GM23338 (cell line): Measurements from ENCODE around the gene SRGAP3. TPM values are rescaled to one million over a fixed set of nuclear protein-coding genes. Genes with fewer than 3 reads are reported as not detected.

Experiments
- ATAC-seq: fragments of 200-7000 bp; cut with Tn5 transposase; 3 replicates; pipeline ENCODE4 v1.9.1; 2020
- DNase-seq: peaks from one replicate; pipeline ENCODE4 v3.0.0-alpha.2; 2015; ENCODE audit warnings: low spot score
- H2AFZ ChIP-seq: fragments of 200-600 bp; sonication (generic); 2 replicates; pipeline ENCODE4 v1.8.0; 2016; ENCODE audit warnings: antibody characterized with exemption, mild to moderate bottlenecking, moderate library complexity
- H3F3A ChIP-seq: fragments of 200-600 bp; sonication (generic); replicated peaks from 2 replicates; pipeline ENCODE4 v1.8.0; 2017; ENCODE audit warnings: antibody characterized with exemption, mixed run types, low read depth
- H3K27ac ChIP-seq: fragments of 200-600 bp; sonication (generic); 2 replicates; pipeline ENCODE4 v1.6.1; 2016; ENCODE audit warnings: low read depth
- H3K27me3 ChIP-seq: fragments of 200-600 bp; sonication (generic); 2 replicates; pipeline ENCODE4 v1.8.0; 2016; ENCODE audit warnings: mild to moderate bottlenecking, mixed run types, moderate library complexity; ENCODE audit not compliant: insufficient read depth
- H3K36me3 ChIP-seq: fragments of 200-600 bp; sonication (generic); 2 replicates; pipeline ENCODE4 v1.8.0; 2016; ENCODE audit warnings: mild to moderate bottlenecking; ENCODE audit not compliant: insufficient read depth
- H3K4me1 ChIP-seq: fragments of 200-600 bp; sonication (generic); 2 replicates; pipeline ENCODE4 v1.8.0; 2016; ENCODE audit warnings: mild to moderate bottlenecking, moderate library complexity; ENCODE audit not compliant: insufficient read depth
- H3K4me2 ChIP-seq: fragments of 200-600 bp; sonication (generic); 2 replicates; pipeline ENCODE4 v1.7.1; 2017; ENCODE audit warnings: mixed run types
- H3K4me3 ChIP-seq: fragments of 200-600 bp; sonication (generic); 2 replicates; pipeline ENCODE4 v1.6.1; 2016; ENCODE audit warnings: mixed run types
- H3K79me2 ChIP-seq: fragments of 200-600 bp; sonication (generic); replicated peaks from 2 replicates; pipeline ENCODE4 v1.8.0; 2017; ENCODE audit warnings: mild to moderate bottlenecking; ENCODE audit not compliant: insufficient read depth
- H3K9me2 ChIP-seq: fragments of 200-600 bp; sonication (generic); 2 replicates; pipeline ENCODE4 v1.8.0; 2017; ENCODE audit not compliant: insufficient read depth
- H4K20me1 ChIP-seq: fragments of 200-600 bp; sonication (generic); replicated peaks from 2 replicates; pipeline ENCODE4 v1.8.0; 2017; ENCODE audit warnings: mild to moderate bottlenecking; ENCODE audit not compliant: insufficient read depth
- H3K27ac Mint-ChIP-seq: 2 replicates; pipeline ENCODE4 v1.8.0; 2020; ENCODE audit warnings: inconsistent platforms, mild to moderate bottlenecking, moderate library complexity, mixed read lengths
- H3K27me3 Mint-ChIP-seq: 3 replicates; pipeline ENCODE4 v1.8.0; 2022; ENCODE audit warnings: low read depth, mild to moderate bottlenecking, moderate library complexity, mixed read lengths, inconsistent platforms; ENCODE audit not compliant: insufficient read depth, poor library complexity
- H3K36me3 Mint-ChIP-seq: 3 replicates; pipeline ENCODE4 v1.8.0; 2021; ENCODE audit warnings: low read depth, mild to moderate bottlenecking, inconsistent platforms, moderate library complexity, mixed read lengths
- H3K4me1 Mint-ChIP-seq: 3 replicates; pipeline ENCODE4 v1.8.0; 2020; ENCODE audit warnings: mild to moderate bottlenecking, inconsistent platforms, mixed read lengths
- H3K4me3 Mint-ChIP-seq: 3 replicates; pipeline ENCODE4 v1.8.0; 2021; ENCODE audit warnings: moderate library complexity, mild to moderate bottlenecking, inconsistent platforms, mixed read lengths
- H3K9me3 Mint-ChIP-seq: 3 replicates; pipeline ENCODE4 v1.8.0; 2020; ENCODE audit warnings: moderate library complexity, mild to moderate bottlenecking, inconsistent platforms, mixed read lengths
- CREB1 ChIP-seq: fragments of 250-450 bp; sonication (Bioruptor Pico); IDR thresholded peaks from 2 replicates; pipeline ENCODE4 v1.5.0; 2020; ENCODE audit warnings: low read depth, mild to moderate bottlenecking, moderate library complexity
- CTCF ChIP-seq, 2 experiments: fragments of 200-600 bp in 1 of 2; sonication (generic) in 1 of 2; conservative IDR thresholded peaks; 2 replicates each; pipeline versions ENCODE4 v1.5.1 to v1.6.1; 2016 to 2017; ENCODE audit warnings: antibody characterized with exemption in 2 of 2, low read depth in 2 of 2, mild to moderate bottlenecking in 2 of 2, moderate library complexity in 1 of 2
- REST ChIP-seq: IDR thresholded peaks from one replicate; pipeline ENCODE4 v1.6.1; 2018; ENCODE audit warnings: antibody characterized with exemption; ENCODE audit not compliant: unreplicated experiment
- polyA plus RNA-seq: library from polyadenylated mRNA; unstranded; fragments of >200 nt; fragmentation: Nextera tagmentation; extraction: Ambion mirVana; gene quantifications from 2 replicates; pipeline ENCODE4 v1.2.1, GENCODE V29; 2016
- total RNA-seq: library from RNA; depleted of rRNA; stranded (reverse); fragments of >200 nt; shearing (Covaris generic); gene quantifications from 2 replicates; pipeline ENCODE4 v1.2.3, GENCODE V29; 2014

SRGAP3 gene
- total and polyA plus RNA-seq, 2 experiments from 2014 or later, result 6.4 to 9.4 TPM

GRCh38 chr3:9251055-9251786 lies 1.8 kb upstream of the SRGAP3 start:
- H3K4me3 Mint-ChIP-seq, result no peak overlapping the region
- H3K27ac Mint-ChIP-seq, result no peak overlapping the region
- Histone ChIP-seq H3K9me2 (no peaks in the 10 kb centered on the region), H3K4me2 (no peak overlapping the region), H3K27me3 (no peaks in the 10 kb centered on the region), H3K4me1 (peaks cover 38% of the 10 kb centered on the region), H3F3A (0 out of 2 replicates have a peak, but pooled peaks cover 3% of the 10 kb centered on the region), H3K36me3 (no peaks in the 10 kb centered on the region), H3K27ac (no peak overlapping the region), H3K79me2 (peaks cover 9% of the 10 kb centered on the region; the same call in 1 of the 2 replicates), H3K4me3 (no peak overlapping the region), H4K20me1 (no peaks in the 10 kb centered on the region), H2AFZ (no peak overlapping the region)
- peaks cover 10% of the 10 kb centered on the region for H3K27me3 Mint-ChIP-seq
- no peaks in the 10 kb centered on the region for H3K36me3 Mint-ChIP-seq
- no peak for ATAC-seq
- peaks cover 46% of the 10 kb centered on the region for H3K4me1 Mint-ChIP-seq
- TF ChIP-seq CTCF (conservative IDR thresholded peaks at IDR 0.05; ENCODE audit: low read depth in 2 of 2), result 0 out of 4 replicates have a peak, but pooled peaks of 1 of the 2 experiments have one; percentile 5
- TF ChIP-seq CREB1, result no peak
- no peaks in the 10 kb centered on the region for H3K9me3 Mint-ChIP-seq
- DNase-seq, result no peak

GRCh38 chr3:9250236-9250635 lies 790 bp upstream of the SRGAP3 start:
- Histone ChIP-seq H3K36me3 (no peaks in the 10 kb centered on the region), H3K27ac (no peak overlapping the region), H3F3A (0 out of 2 replicates have a peak, but pooled peaks cover 3% of the 10 kb centered on the region), H3K79me2 (peaks cover 9% of the 10 kb centered on the region; the same call in 1 of the 2 replicates), H4K20me1 (no peaks in the 10 kb centered on the region), H2AFZ (0 out of 2 replicates have a peak overlapping the region, but pooled peaks have one; percentile 8), H3K9me2 (no peaks in the 10 kb centered on the region), H3K4me2 (peak overlapping the region; percentile 77), H3K27me3 (no peaks in the 10 kb centered on the region), H3K4me1 (peaks cover 38% of the 10 kb centered on the region), H3K4me3 (no peak overlapping the region)
- DNase-seq (peak; percentile 51), ATAC-seq (peak; percentile 16)
- Mint-ChIP-seq H3K4me1 (peaks cover 46% of the 10 kb centered on the region), H3K36me3 (no peaks in the 10 kb centered on the region), H3K27me3 (peaks cover 10% of the 10 kb centered on the region), H3K4me3 (no peak overlapping the region), H3K9me3 (no peaks in the 10 kb centered on the region), H3K27ac (no peak overlapping the region)
- TF ChIP-seq CTCF (conservative IDR thresholded peaks at IDR 0.05; ENCODE audit: low read depth in 2 of 2) (peak; percentile 60 to 65), REST (no peak)
